Activated CD8-positive, alpha-beta memory T cell treated with anti-CD3 and anti-CD28 coated beads, Interleukin-2, amount 50 U/mL, for 1 hour (primary cell): ENCODE data around the gene HDAC5.
A peak's percentile ranks its signal among the peaks of the same experiment; 100 is the strongest.
"Not testable (repeated sequence)": the region's sequence is repeated elsewhere in the genome, so short reads cannot be mapped to it uniquely, and the experiment has no call there.

Experiments
- DNase-seq: peaks from one replicate; pipeline ENCODE4 v3.0.0-alpha.2; 2020; ENCODE audit errors: extremely low read depth

HDAC5 gene

GRCh38 chr17:44123356-44124117 lies at the start of gene HDAC5:
HDAC5 (minus strand) TSS chr17:44123641; CDS start chr17:44117515, 6,126 bp downstream.
- peak; percentile 90 for DNase-seq

DNA sequence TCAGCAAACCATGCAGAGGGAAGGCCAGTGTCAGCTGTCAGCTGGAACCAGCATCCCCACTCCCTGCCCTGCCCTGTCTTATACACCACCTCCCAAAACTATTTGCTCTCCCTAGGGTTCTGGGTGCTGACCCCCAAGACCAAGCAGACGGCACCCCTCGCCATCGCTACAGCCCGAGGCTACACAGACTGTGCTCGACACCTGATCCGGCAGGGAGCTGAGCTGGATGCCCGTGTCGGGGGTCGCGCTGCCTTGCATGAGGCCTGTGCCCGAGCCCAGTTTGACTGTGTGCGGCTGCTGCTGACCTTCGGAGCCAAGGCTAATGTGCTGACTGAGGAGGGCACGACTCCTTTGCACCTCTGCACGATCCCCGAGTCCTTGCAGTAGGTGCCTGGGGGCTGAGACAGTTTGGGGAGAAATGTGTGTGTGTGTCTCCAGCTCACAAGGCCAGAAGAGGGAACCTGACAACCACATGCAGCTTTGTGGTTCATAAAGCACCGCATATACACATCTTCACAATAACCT lies 48.6 kb upstream of the HDAC5 start:
- no peak for DNase-seq

- DNase-seq = no peak
Observed at GRCh38 chr17:44170499-44171201, 47.2 kb upstream of the HDAC5 start, which contains the start of gene ASB16. ASB16 (plus strand) TSS chr17:44170704; CDS start chr17:44170790, 86 bp downstream.

DNA sequence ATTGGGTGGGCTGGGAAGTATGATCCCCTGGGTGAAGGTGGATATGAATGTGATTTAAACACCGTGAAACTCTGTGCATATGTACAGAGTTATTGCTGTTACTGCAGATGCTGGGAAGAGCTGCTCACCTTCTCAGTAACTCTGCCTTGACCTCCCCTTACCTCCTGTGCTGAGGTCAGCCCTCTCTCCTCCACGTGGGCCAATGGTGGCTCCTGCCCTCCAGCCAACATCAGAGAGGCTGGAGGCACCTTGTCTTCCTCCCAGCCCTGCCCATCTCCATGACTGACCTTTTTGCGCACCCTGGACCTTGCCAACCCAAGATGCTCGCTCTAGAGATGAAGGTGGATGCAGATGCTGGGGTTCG lies 46.7 kb upstream of the HDAC5 start:
- DNase-seq = no peak

DNA sequence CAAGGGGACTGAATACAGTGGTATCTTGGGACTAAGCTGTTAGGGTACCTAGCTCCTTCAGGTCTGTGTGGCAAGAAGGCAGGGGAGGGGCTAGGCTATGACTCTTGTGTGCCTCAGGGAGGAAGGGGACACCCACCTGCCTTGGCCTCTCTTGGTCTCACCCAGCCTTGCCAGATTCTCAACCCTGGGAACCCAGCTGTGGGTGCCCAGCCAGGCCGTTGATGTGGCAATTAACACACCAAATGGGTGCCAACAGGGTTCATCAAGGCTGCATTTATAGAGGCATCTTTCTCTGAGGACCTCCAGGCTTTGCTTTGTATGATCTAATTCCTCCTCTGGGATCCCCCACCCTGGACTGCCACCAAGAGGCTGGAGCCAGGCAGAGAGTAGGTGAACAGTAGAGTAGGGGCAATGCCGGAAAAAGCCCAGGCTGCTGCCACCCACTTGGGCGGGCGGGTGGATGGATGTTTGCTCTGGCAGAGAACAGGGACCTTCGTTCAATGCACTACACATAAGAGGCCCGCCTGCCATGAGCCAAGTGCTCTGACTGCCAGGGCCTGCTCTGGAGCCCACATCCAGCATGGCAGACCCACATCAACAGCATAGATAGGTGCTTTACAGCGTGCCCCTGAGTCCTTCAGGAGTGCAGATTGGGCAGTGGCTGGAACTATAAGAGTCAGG lies 43.9 kb upstream of the HDAC5 start:
- DNase-seq = no peak

DNA sequence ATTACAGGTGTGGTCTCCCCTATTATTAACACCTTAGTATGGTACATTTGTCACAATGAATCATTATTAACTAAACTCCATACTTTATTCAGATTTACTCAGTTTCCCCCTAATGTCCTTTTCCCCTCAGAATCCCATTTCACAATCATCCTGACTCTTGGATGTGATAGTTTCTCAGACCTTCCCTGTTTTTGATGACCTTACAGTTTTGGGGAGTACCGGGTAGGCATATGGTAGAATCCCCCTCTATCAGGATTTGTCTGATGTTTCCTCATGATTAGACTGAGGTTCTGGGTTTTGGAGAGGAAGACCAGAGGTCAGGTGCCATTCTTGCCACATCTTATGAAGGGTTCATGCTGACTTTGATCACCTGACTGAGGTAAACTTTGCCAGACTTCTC lies 41.0 kb upstream of the HDAC5 start:
- DNase-seq = no peak

- DNase-seq = no peak
Observed at GRCh38 chr17:44159519-44160210, 36.2 kb upstream of the HDAC5 start.

DNA sequence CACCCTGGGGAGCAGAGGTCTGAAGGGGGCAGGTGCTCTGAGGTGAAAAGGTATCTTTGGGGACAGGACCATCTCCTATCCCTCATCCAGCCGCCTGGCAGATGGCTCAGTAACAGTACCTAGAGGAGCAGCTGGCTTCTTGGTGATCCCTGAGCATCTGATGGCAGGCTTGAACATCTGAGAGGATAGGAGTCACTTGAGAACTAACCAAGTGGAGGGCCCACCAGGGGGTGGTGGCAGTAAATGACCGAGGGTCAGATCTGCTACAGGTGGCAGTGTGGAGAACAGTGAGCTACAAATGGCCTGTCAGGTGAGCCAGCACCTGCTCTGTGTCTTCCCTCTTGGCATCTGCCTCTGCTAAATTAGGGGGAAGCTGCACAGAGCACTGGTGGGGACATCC lies 32.0 kb upstream of the HDAC5 start:
- DNase-seq = no peak

- no peak for DNase-seq
Observed at GRCh38 chr17:44152875-44153274, 29.4 kb upstream of the HDAC5 start.

- no peak for DNase-seq
Observed at GRCh38 chr17:44149750-44150329, 26.4 kb upstream of the HDAC5 start.

- DNase-seq = not testable (repeated sequence)
Observed at GRCh38 chr17:44149066-44149465, 25.6 kb upstream of the HDAC5 start.

GRCh38 chr17:44147812-44148211 lies 24.4 kb upstream of the HDAC5 start:
- no peak for DNase-seq

GRCh38 chr17:44146375-44147346 lies 23.2 kb upstream of the HDAC5 start:
- DNase-seq = no peak

DNA sequence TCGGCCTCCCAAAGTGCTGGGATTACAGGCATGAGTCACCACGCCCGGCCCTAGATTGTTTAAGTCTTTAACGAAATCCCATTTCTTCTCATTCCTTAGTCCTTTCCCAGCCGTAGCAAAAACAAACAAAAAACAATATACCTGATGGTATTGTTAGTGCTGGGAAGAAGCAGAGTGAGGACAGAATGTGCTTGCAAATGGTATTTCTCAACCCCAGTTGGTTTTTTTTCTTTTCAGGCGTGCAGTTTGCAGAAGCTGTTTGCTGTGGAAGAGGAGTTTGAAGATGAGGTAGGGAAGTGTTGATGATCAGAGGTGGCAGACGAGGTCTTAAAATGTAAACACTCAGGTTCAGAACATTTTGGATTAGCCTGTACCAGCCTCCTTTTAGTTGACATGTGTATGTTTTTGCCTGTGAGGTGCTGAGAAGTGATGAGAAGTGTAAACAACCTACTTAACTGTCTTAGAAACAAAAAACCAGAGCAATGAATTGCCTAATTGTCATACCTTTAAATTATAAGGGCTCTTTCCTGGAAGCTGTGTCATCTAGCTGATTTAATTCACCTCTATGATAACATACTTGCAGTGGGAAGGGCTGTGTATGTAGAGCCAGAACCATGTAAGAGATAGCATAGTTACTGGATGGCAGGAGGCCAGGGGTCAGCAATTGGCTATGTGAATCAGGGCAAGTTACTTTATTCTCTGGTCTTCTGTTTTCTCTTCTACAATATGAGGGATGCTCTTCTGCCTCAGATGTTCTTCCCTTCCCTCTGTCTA lies 21.7 kb upstream of the HDAC5 start:
- no peak for DNase-seq

DNA sequence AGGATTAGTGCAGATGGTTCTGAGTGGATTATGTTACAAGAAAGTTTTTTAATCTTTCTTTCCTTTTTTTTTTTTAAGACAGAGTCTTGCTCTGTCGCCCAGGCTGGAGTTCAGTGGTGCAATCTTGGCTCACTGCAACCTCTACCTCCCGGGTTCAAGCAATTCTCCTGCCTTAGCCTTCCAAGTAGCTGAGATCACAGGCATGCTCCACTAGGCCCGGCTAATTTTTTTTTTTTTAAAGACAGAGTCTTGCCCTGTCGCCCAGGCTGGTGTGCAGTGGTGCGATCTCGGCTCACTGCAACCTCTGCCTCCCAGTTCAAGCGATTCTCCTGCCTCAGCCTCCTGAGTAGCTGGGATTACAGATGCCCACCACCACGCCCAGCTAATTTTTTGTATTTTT lies 20.5 kb upstream of the HDAC5 start:
- not testable (repeated sequence) for DNase-seq

GRCh38 chr17:44137891-44138709 lies 14.7 kb upstream of the HDAC5 start:
- peak; percentile 11 for DNase-seq

DNA sequence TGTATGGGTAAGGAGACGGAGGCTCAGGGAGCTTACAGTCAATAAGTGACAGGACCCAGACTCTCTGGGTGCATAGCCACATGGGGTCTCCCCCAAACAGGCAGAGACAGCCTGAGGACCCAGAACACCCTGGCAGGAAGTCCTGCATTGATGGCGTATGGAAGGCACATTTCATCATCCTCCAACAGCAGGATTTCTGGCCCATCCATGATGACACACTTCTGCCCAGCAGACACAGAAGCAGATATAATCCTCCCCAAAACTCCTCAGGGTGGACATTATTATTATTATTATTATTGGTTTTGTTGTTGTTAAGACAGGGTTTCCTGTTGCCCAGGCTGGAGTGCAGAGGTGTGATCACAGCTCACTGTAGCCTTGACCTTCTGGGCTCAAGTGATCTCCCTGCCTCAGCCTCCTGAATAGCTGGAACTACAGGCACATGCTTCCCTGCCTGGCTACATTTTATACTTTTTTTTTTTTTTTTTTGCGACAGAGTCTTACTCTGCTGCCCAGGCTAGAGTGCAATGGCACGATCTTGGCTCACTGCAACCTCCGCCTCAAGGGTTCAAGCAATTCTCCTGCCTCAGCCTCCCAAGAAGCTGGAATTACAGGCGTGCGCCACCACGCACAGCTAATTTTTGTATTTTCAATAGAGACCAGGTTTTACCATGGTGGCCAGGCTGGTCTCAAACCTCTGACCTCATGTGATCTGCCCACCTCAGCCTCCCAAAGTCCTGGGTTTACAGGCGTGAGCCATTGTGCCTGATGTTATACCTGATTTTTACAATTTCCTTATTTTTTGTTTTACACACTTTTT lies 11.5 kb upstream of the HDAC5 start:
- DNase-seq = no peak
